HG02678 (cell line): ENCODE data around the gene PIEZO2.

Experiments used
- ATAC-seq: cut with Tn5 transposase; IDR thresholded peaks from one replicate; pipeline ENCODE4 v1.9.1; 2021; ENCODE audit warnings: mild to moderate bottlenecking, moderate library complexity; ENCODE audit not compliant: unreplicated experiment

Gene PIEZO2

GRCh38 chr18:11033503-11033902 lies 115.9 kb downstream of the PIEZO2 start:
- no peak for ATAC-seq

- ATAC-seq: no peak
Measured at GRCh38 chr18:11031966-11032365, 117.4 kb downstream of the PIEZO2 start.

GRCh38 chr18:11029021-11029420 lies 120.3 kb downstream of the PIEZO2 start:
- no peak for ATAC-seq

- ATAC-seq: peak; percentile 82
Measured at GRCh38 chr18:11027862-11028261, 121.5 kb downstream of the PIEZO2 start.

- no peak for ATAC-seq
Measured at GRCh38 chr18:11025671-11026070, 123.7 kb downstream of the PIEZO2 start.

GRCh38 chr18:11024928-11025669 lies 124.3 kb downstream of the PIEZO2 start:
- no peak for ATAC-seq

GRCh38 chr18:11021477-11021876 lies 127.9 kb downstream of the PIEZO2 start:
- no peak for ATAC-seq

GRCh38 chr18:11020877-11021414 lies 128.4 kb downstream of the PIEZO2 start:
- ATAC-seq: no peak

GRCh38 chr18:11020161-11020853 lies 129.1 kb downstream of the PIEZO2 start:
- no peak for ATAC-seq

- ATAC-seq: no peak
Measured at GRCh38 chr18:11019295-11020105, 129.9 kb downstream of the PIEZO2 start.

GRCh38 chr18:11009869-11010268 lies 139.5 kb downstream of the PIEZO2 start:
- no peak for ATAC-seq

GRCh38 chr18:11009147-11009546 lies 140.2 kb downstream of the PIEZO2 start:
- no peak for ATAC-seq

GRCh38 chr18:11008505-11008904 lies 140.9 kb downstream of the PIEZO2 start:
- no peak for ATAC-seq

- no peak for ATAC-seq
Measured at GRCh38 chr18:11005528-11005927, 143.8 kb downstream of the PIEZO2 start.

GRCh38 chr18:11004951-11005350 lies 144.4 kb downstream of the PIEZO2 start:
- ATAC-seq: no peak

GRCh38 chr18:11004294-11004693 lies 145.1 kb downstream of the PIEZO2 start:
- ATAC-seq: no peak

GRCh38 chr18:11002796-11003195 lies 146.6 kb downstream of the PIEZO2 start:
- ATAC-seq: no peak

- ATAC-seq: no peak
Measured at GRCh38 chr18:11002277-11002676, 147.1 kb downstream of the PIEZO2 start.

GRCh38 chr18:11000071-11000470 lies 149.3 kb downstream of the PIEZO2 start:
- no peak for ATAC-seq

- ATAC-seq: no peak
Measured at GRCh38 chr18:10997885-10998284, 151.5 kb downstream of the PIEZO2 start.

GRCh38 chr18:10995550-10995949 lies 153.8 kb downstream of the PIEZO2 start:
- no peak for ATAC-seq
